ENCODE data around the gene TCAP.

The TCAP gene

GRCh38 chr17:39674702-39675389 lies 9.7 kb downstream of the TCAP start:
- H3K27me3 ChIP-seq (ENCODE audit: insufficient read depth, low read length, poor library complexity, severe bottlenecking) = no peaks in the 10 kb centered on the region
- H3K9me2 ChIP-seq (replicated peaks; ENCODE audit: low read depth, low read length) = no peaks in the 10 kb centered on the region
- no peaks in the 10 kb centered on the region for H3F3A ChIP-seq (ENCODE audit: low read depth)
- TF ChIP-seq EZH2phosphoT487 (IDR thresholded peaks at IDR 0.05; ENCODE audit: borderline replicate concordance) (no peak), CTCF (conservative IDR thresholded peaks at IDR 0.05; ENCODE audit: low read length) (no peak)
- H3K4me3 ChIP-seq (ENCODE audit: low read length, poor library complexity, severe bottlenecking) = no peak overlapping the region
- no peaks in the 10 kb centered on the region for H3K36me3 ChIP-seq (ENCODE audit: insufficient read depth, low read length)
- H3K4me1 ChIP-seq (ENCODE audit: insufficient read depth, low read length, poor library complexity, severe bottlenecking) = peaks cover 11% of the 10 kb centered on the region
- no peak overlapping the region for H3K4me2 ChIP-seq (ENCODE audit: low read depth, low read length, poor library complexity, severe bottlenecking)
- no peaks in the 10 kb centered on the region for H3K9me3 ChIP-seq (ENCODE audit: insufficient read depth, low read depth, low read length)
- no peak overlapping the region for H3K9ac ChIP-seq (ENCODE audit: low read depth, low read length, poor library complexity, severe bottlenecking)
- no peaks in the 10 kb centered on the region for H4K20me1 ChIP-seq (ENCODE audit: insufficient read depth, low read length, poor library complexity, severe bottlenecking)
- H2AFZ ChIP-seq (ENCODE audit: low read length) = no peak overlapping the region
- no peaks in the 10 kb centered on the region for H3K79me2 ChIP-seq (ENCODE audit: insufficient read depth, low read length)

GRCh38 chr17:39675390-39676082 lies 10.4 kb downstream of the TCAP start:
- Histone ChIP-seq H3K9ac (ENCODE audit: low read depth, low read length, poor library complexity, severe bottlenecking) (no peak overlapping the region), H3K4me2 (ENCODE audit: low read depth, low read length, poor library complexity, severe bottlenecking) (no peak overlapping the region)
- TF ChIP-seq EZH2phosphoT487 (IDR thresholded peaks at IDR 0.05; ENCODE audit: borderline replicate concordance) (no peak), CTCF (conservative IDR thresholded peaks at IDR 0.05; ENCODE audit: low read length) (no peak)

GRCh38 chr17:39676198-39676819 lies 11.2 kb downstream of the TCAP start:
- H3K9ac ChIP-seq (ENCODE audit: low read depth, low read length, poor library complexity, severe bottlenecking) = no peak overlapping the region

More at GRCh38 chr17:39675390-39676082, 10.4 kb downstream of the TCAP start:
- Histone ChIP-seq H3K4me3 (ENCODE audit: low read length, poor library complexity, severe bottlenecking) (no peak overlapping the region), H3K4me1 (ENCODE audit: insufficient read depth, low read length, poor library complexity, severe bottlenecking) (peaks cover 18% of the 10 kb centered on the region), H3K79me2 (ENCODE audit: insufficient read depth, low read length) (no peaks in the 10 kb centered on the region), H3F3A (ENCODE audit: low read depth) (no peaks in the 10 kb centered on the region), H3K9me2 (replicated peaks; ENCODE audit: low read depth, low read length) (no peaks in the 10 kb centered on the region), H3K9me3 (ENCODE audit: insufficient read depth, low read depth, low read length) (no peaks in the 10 kb centered on the region), H2AFZ (ENCODE audit: low read length) (no peak overlapping the region), H4K20me1 (ENCODE audit: insufficient read depth, low read length, poor library complexity, severe bottlenecking) (no peaks in the 10 kb centered on the region), H3K27me3 (ENCODE audit: insufficient read depth, low read length, poor library complexity, severe bottlenecking) (no peaks in the 10 kb centered on the region), H3K36me3 (ENCODE audit: insufficient read depth, low read length) (no peaks in the 10 kb centered on the region)

More at GRCh38 chr17:39676198-39676819, 11.2 kb downstream of the TCAP start:
- H3K79me2 ChIP-seq (ENCODE audit: insufficient read depth, low read length) = no peaks in the 10 kb centered on the region
- no peaks in the 10 kb centered on the region for H3K9me2 ChIP-seq (replicated peaks; ENCODE audit: low read depth, low read length)
- H3K4me3 ChIP-seq (ENCODE audit: low read length, poor library complexity, severe bottlenecking) = no peak overlapping the region
- no peaks in the 10 kb centered on the region for H3K27me3 ChIP-seq (ENCODE audit: insufficient read depth, low read length, poor library complexity, severe bottlenecking)
- H3F3A ChIP-seq (ENCODE audit: low read depth) = no peaks in the 10 kb centered on the region
- no peak for TF ChIP-seq CTCF (conservative IDR thresholded peaks at IDR 0.05; ENCODE audit: low read length)
- TF ChIP-seq EZH2phosphoT487 (IDR thresholded peaks at IDR 0.05; ENCODE audit: borderline replicate concordance) = no peak
- no peak overlapping the region for H3K4me2 ChIP-seq (ENCODE audit: low read depth, low read length, poor library complexity, severe bottlenecking)
- H3K4me1 ChIP-seq (ENCODE audit: insufficient read depth, low read length, poor library complexity, severe bottlenecking) = peaks cover 22% of the 10 kb centered on the region
- H2AFZ ChIP-seq (ENCODE audit: low read length) = no peak overlapping the region
- no peaks in the 10 kb centered on the region for H3K36me3 ChIP-seq (ENCODE audit: insufficient read depth, low read length)
- no peaks in the 10 kb centered on the region for H4K20me1 ChIP-seq (ENCODE audit: insufficient read depth, low read length, poor library complexity, severe bottlenecking)
- no peaks in the 10 kb centered on the region for H3K9me3 ChIP-seq (ENCODE audit: insufficient read depth, low read depth, low read length)

Measured in Loucy (cell line).